Tibial nerve (tissue), 4 donors: ENCODE data around the gene SH3YL1. TPM values are rescaled to one million over a fixed set of nuclear protein-coding genes. Genes with fewer than 3 reads are reported as not detected.

Experiments used
- DNase-seq, 2 donors: peaks; one replicate each; pipeline ENCODE4 v3.0.0-alpha.2; 2019; ENCODE audit warnings: low spot score in 2 of 2
- H3K27ac ChIP-seq, 4 donors: fragments of 200-600 bp; sonication (generic) in 3 of 4; one replicate each; pipeline ENCODE4 v1.5.1; 2017 to 2019; ENCODE audit warnings: mild to moderate bottlenecking in 1 of 4
- H3K27me3 ChIP-seq, 2 donors: fragments of 200-600 bp; sonication (generic) in 1 of 2; one replicate each; pipeline versions ENCODE4 v1.5.1 to v1.6.0; 2017 to 2019
- H3K36me3 ChIP-seq, 3 donors: fragments of 200-600 bp; sonication (generic); one replicate each; pipeline ENCODE4 v1.5.1; 2018 to 2019
- H3K4me1 ChIP-seq, 4 donors: fragments of 200-600 bp; sonication (generic) in 3 of 4; one replicate each; pipeline ENCODE4 v1.5.1; 2017 to 2019
- H3K4me3 ChIP-seq, 4 donors: fragments of 200-600 bp; sonication (generic) in 3 of 4; one replicate each; pipeline ENCODE4 v1.5.1; 2017 to 2019; ENCODE audit warnings: mild to moderate bottlenecking in 1 of 4, moderate library complexity in 1 of 4
- H3K9me3 ChIP-seq, 4 donors: fragments of 200-600 bp; sonication (generic) in 3 of 4; one replicate each; pipeline ENCODE4 v1.5.1; 2017 to 2019
- CTCF ChIP-seq, 5 experiments: fragments of 200-600 bp in 3 of 5; fragments of 450-650 bp in 2 of 5; sonication (generic) in 3 of 5; IDR thresholded peaks; one replicate each; pipeline ENCODE4 v1.5.1; 2016 to 2019; ENCODE audit warnings: antibody characterized with exemption in 5 of 5, mild to moderate bottlenecking in 3 of 5, moderate library complexity in 2 of 5
- EP300 ChIP-seq, 2 donors: sonication (generic); formaldehyde crosslinking; IDR thresholded peaks; one replicate each; pipeline ENCODE4 v1.6.1; 2017; ENCODE audit warnings: antibody characterized with exemption in 2 of 2, mild to moderate bottlenecking in 1 of 2
- POLR2A ChIP-seq, 2 donors: fragments of 450-650 bp; IDR thresholded peaks; one replicate each; pipeline ENCODE4 v1.6.1; 2017; ENCODE audit warnings: antibody characterized with exemption in 2 of 2, mild to moderate bottlenecking in 2 of 2, moderate library complexity in 2 of 2
- whole genome bisulfite sequencing, 2 donors: methylation state at CpG; one replicate each; pipeline ENCODE4 v1.1.5; 2018; 5-methylcytosine and 5-hydroxymethylcytosine counted together
- total RNA-seq, 4 donors: library from RNA; depleted of rRNA; stranded (reverse); fragments of >200 nt; gene quantifications; one replicate each; pipeline ENCODE4 v1.1.0, GENCODE V29; 2016

The SH3YL1 gene
- total RNA-seq, 4 donors from 2014 or later = 22.2 to 36.0 (median 30.0) TPM

- peaks cover 0 to 96% (median 14%) of the 10 kb centered on the region in 3 donors for H3K36me3 ChIP-seq
- H3K27me3 ChIP-seq = no peaks in the 10 kb centered on the region
- peaks cover 0 to 8% (median 0%) of the 10 kb centered on the region in 4 donors for H3K9me3 ChIP-seq
- H3K4me1 ChIP-seq = no peaks in the 10 kb centered on the region
- no peak for TF ChIP-seq POLR2A (IDR thresholded peaks at IDR 0.05)
- TF ChIP-seq EP300 (IDR thresholded peaks at IDR 0.05) = no peak
- TF ChIP-seq CTCF (IDR thresholded peaks at IDR 0.05) = no peak
- DNase-seq = no peak
- whole genome bisulfite sequencing, 2 donors = 92 to 93% methylated on average over 7 of the region's 7 CpGs
- no peak overlapping the region for H3K27ac ChIP-seq
- H3K4me3 ChIP-seq = no peak overlapping the region
Measured at GRCh38 chr2:244547-244946, 19.3 kb downstream of the SH3YL1 start.

- DNase-seq = no peak
- H3K36me3 ChIP-seq = peaks cover 0 to 48% (median 7%) of the 10 kb centered on the region in 3 donors
- H3K4me3 ChIP-seq = no peak overlapping the region
- H3K27ac ChIP-seq = no peak overlapping the region
- 76 to 78% methylated on average over 5 of the region's 5 CpGs for WGBS, 2 donors
- TF ChIP-seq POLR2A (IDR thresholded peaks at IDR 0.05) (no peak), EP300 (IDR thresholded peaks at IDR 0.05) (no peak), CTCF (IDR thresholded peaks at IDR 0.05) (no peak)
- H3K27me3 ChIP-seq = no peaks in the 10 kb centered on the region
- peaks cover 0 to 8% (median 0%) of the 10 kb centered on the region in 4 donors for H3K9me3 ChIP-seq
- no peaks in the 10 kb centered on the region for H3K4me1 ChIP-seq
Measured at GRCh38 chr2:238869-239268, 25.0 kb downstream of the SH3YL1 start.

GRCh38 chr2:238431-238830 lies 25.4 kb downstream of the SH3YL1 start:
- Histone ChIP-seq H3K27me3 (no peaks in the 10 kb centered on the region), H3K4me3 (no peak overlapping the region), H3K4me1 (no peaks in the 10 kb centered on the region), H3K9me3 (peaks cover 0 to 8% (median 0%) of the 10 kb centered on the region in 4 donors), H3K36me3 (peaks cover 0 to 47% (median 7%) of the 10 kb centered on the region in 3 donors), H3K27ac (no peak overlapping the region)
- no peak for DNase-seq
- 36 to 50% methylated on average over 3 of the region's 3 CpGs for WGBS, 2 donors
- TF ChIP-seq CTCF (IDR thresholded peaks at IDR 0.05) = no peak
- no peak for TF ChIP-seq POLR2A (IDR thresholded peaks at IDR 0.05)
- no peak for TF ChIP-seq EP300 (IDR thresholded peaks at IDR 0.05)

GRCh38 chr2:237878-238277 lies 26.0 kb downstream of the SH3YL1 start:
- Histone ChIP-seq H3K4me3 (no peak overlapping the region), H3K9me3 (peaks cover 0 to 6% (median 0%) of the 10 kb centered on the region in 4 donors), H3K27ac (no peak overlapping the region), H3K4me1 (no peaks in the 10 kb centered on the region), H3K36me3 (peaks cover 0 to 41% (median 7%) of the 10 kb centered on the region in 3 donors), H3K27me3 (no peaks in the 10 kb centered on the region)
- TF ChIP-seq EP300 (IDR thresholded peaks at IDR 0.05) (no peak), POLR2A (IDR thresholded peaks at IDR 0.05) (no peak), CTCF (IDR thresholded peaks at IDR 0.05) (no peak)
- no peak for DNase-seq
- 57 to 69% methylated on average over 6 of the region's 6 CpGs for WGBS, 2 donors

GRCh38 chr2:236993-237539 lies 26.8 kb downstream of the SH3YL1 start:
- H3K27me3 ChIP-seq = no peaks in the 10 kb centered on the region
- H3K9me3 ChIP-seq = no peaks in the 10 kb centered on the region
- no peak overlapping the region for H3K4me3 ChIP-seq
- H3K27ac ChIP-seq = no peak overlapping the region
- 61 to 62% methylated on average over 6 of the region's 6 CpGs for WGBS, 2 donors
- no peaks in the 10 kb centered on the region for H3K4me1 ChIP-seq
- no peak for DNase-seq
- no peak for TF ChIP-seq CTCF (IDR thresholded peaks at IDR 0.05)
- no peak for TF ChIP-seq POLR2A (IDR thresholded peaks at IDR 0.05)
- no peak for TF ChIP-seq EP300 (IDR thresholded peaks at IDR 0.05)
- H3K36me3 ChIP-seq = peaks cover 0 to 33% (median 7%) of the 10 kb centered on the region in 3 donors
